Dendritic cell treated with granulocyte-macrophage colony-stimulating factor and Interleukin-4, amounts not matched to agents 40 ng/mL and 50 ng/mL, for 4 days (primary cell): ENCODE data around the gene ZBTB16.

Experiments used
- H3K27ac Mint-ChIP-seq: one replicate; pipeline ENCODE4 v1.8.0; 2022; ENCODE audit warnings: mild to moderate bottlenecking, mixed read lengths
- H3K27me3 Mint-ChIP-seq: one replicate; pipeline ENCODE4 v1.8.0; 2022; ENCODE audit warnings: mild to moderate bottlenecking, mixed read lengths
- H3K36me3 Mint-ChIP-seq: one replicate; pipeline ENCODE4 v1.8.0; 2022; ENCODE audit warnings: low read depth, mixed read lengths
- H3K4me1 Mint-ChIP-seq: one replicate; pipeline ENCODE4 v1.8.0; 2022; ENCODE audit warnings: low read depth, mixed read lengths
- H3K4me3 Mint-ChIP-seq: one replicate; pipeline ENCODE4 v1.8.0; 2022; ENCODE audit warnings: mild to moderate bottlenecking, moderate library complexity, mixed read lengths
- H3K9me3 Mint-ChIP-seq: one replicate; pipeline ENCODE4 v1.8.0; 2022; ENCODE audit warnings: mixed read lengths
- intact Hi-C: fragments of 100-400 bp; cut with micrococcal nuclease; formaldehyde crosslinking; loops from one replicate; pipeline ENCODE4 v1.15.0; 2022

Gene ZBTB16

GRCh38 chr11:114059278-114059983 lies at the start of gene ZBTB16:
Gene ZBTB16, plus strand, starts transcription at chr11:114059711. Its CDS starts 3,590 bp downstream, at chr11:114063301.
- Mint-ChIP-seq H3K27me3 (peaks cover 68% of the 10 kb centered on the region), H3K36me3 (peaks cover 9% of the 10 kb centered on the region)

DNA sequence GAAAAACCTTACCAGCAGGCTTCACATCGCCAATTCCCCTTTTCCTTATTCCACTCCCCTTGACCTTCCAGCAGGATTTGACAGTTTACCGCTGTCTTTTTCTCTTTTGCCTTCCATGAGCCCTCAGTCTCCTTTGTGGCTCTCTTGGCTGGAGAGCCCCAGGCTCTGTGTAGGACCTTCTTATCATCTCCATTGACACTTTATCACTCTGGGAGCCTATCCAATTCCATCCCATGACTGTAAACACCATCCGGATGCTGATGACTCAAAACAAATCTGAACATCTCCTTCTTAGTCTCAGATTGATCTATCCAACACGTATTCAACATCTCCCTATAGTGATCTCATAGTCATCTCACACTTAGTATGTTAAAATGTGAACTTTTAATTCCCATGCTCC lies 48.6 kb upstream of the ZBTB16 start:
- Mint-ChIP-seq H3K4me1 (peaks cover 6% of the 10 kb centered on the region), H3K27me3 (peaks cover 16% of the 10 kb centered on the region), H3K4me3 (no peak overlapping the region), H3K9me3 (no peaks in the 10 kb centered on the region), H3K36me3 (no peaks in the 10 kb centered on the region), H3K27ac (no peak overlapping the region)
- intact Hi-C loops = no loop called here

More at GRCh38 chr11:114059278-114059983, at the start of gene ZBTB16:
- Mint-ChIP-seq H3K4me3 (peak within 1 kb of the TSS; percentile 80), H3K27ac (no peak within 1 kb of the TSS), H3K4me1 (peaks cover 33% of the 10 kb centered on the region), H3K9me3 (no peaks in the 10 kb centered on the region)
- intact Hi-C loops = no loop called here

- Mint-ChIP-seq H3K36me3 (no peaks in the 10 kb centered on the region), H3K27ac (no peak overlapping the region), H3K4me3 (no peak overlapping the region), H3K27me3 (peaks cover 16% of the 10 kb centered on the region), H3K9me3 (no peaks in the 10 kb centered on the region), H3K4me1 (peaks cover 6% of the 10 kb centered on the region)
- intact Hi-C loops = no loop called here
Measured at GRCh38 chr11:114011443-114011842, 48.1 kb upstream of the ZBTB16 start.

DNA sequence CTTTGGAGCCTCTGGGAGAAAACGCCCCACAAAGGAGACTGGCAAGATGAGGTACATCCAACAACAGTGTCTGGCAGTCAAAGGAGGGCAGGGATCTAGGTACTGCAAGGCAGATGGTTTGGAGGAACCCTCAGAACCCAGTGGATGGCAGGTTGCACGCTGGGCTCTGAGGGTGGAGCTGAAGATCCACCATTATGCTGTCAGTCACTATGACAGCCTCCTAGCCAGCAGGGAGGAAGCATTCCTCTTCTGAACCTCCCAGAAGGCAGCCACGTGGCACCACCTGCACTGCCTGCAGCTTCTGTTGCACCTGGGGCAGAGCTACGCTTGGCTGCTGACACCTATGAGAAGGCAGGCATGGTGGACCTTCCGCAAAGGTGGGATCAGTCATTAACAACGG lies 44.4 kb upstream of the ZBTB16 start:
- Mint-ChIP-seq H3K4me3 (no peak overlapping the region), H3K27me3 (peaks cover 9% of the 10 kb centered on the region), H3K4me1 (no peaks in the 10 kb centered on the region), H3K36me3 (no peaks in the 10 kb centered on the region), H3K9me3 (no peaks in the 10 kb centered on the region), H3K27ac (no peak overlapping the region)
- intact Hi-C loops = no loop called here

DNA sequence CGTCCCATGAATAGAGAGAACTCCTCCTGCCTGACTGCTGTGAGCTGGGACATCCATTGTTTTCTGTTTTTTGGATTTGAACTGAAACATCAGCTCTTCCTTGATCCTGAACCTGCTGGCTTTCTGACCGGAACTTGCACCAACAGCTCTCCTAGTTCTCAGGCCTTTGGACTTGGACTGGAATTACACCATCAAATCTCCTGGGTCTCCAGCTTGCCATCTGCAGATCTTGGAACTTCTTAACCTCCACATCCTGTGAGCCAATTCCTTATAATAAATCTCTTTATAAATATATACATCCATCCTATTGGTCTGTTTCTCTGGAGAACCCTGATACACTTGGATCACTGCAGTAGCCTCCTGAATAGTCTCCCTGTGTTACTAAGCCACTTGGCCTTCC lies 42.5 kb upstream of the ZBTB16 start:
- peaks cover 2% of the 10 kb centered on the region for H3K27me3 Mint-ChIP-seq
- no peaks in the 10 kb centered on the region for H3K4me1 Mint-ChIP-seq
- no peaks in the 10 kb centered on the region for H3K9me3 Mint-ChIP-seq
- no peak overlapping the region for H3K27ac Mint-ChIP-seq
- H3K4me3 Mint-ChIP-seq = no peak overlapping the region
- intact Hi-C loops = no loop called here
- H3K36me3 Mint-ChIP-seq = no peaks in the 10 kb centered on the region

DNA sequence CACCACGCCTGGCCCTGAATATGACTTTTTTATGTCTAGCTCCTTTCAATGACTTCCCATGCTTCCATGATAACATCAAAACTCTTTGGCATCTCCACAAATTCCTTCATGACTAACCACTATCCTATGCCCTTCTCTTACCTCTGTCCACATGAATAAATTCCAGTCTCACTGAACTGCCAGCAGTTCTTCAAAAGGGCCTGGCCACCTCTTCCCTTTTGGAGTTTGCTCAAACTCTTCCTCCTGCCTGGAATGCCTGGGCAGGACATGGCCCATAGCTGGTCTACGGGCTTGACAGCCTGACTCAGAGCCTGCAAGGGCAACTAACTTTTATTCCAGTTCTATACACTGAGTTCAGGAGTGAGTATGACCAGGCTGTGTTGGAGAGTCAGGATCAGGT lies 41.8 kb upstream of the ZBTB16 start:
- Mint-ChIP-seq H3K27ac (no peak overlapping the region), H3K36me3 (no peaks in the 10 kb centered on the region), H3K4me3 (no peak overlapping the region), H3K9me3 (no peaks in the 10 kb centered on the region), H3K27me3 (no peaks in the 10 kb centered on the region), H3K4me1 (no peaks in the 10 kb centered on the region)
- intact Hi-C loops = no loop called here

DNA sequence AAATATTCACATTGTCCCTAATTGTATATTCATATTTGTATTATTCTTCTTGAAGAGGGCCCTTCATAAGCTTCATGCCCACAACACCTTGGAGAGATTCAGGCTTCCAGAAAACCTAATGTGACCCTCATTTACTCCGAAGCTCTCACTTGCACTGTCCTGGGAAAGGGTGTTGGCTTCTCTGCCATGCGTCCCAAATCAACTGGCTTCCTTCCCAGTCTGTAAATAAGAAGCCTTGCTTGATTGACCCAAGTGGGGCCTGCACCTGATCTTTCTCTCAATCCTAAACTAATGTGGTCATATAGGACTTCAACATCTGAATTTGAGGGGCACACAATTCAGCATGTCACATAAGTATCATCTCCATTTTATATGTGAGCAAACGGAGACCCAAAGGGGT lies 40.5 kb upstream of the ZBTB16 start:
- Mint-ChIP-seq H3K27me3 (no peaks in the 10 kb centered on the region), H3K27ac (no peak overlapping the region), H3K4me1 (no peaks in the 10 kb centered on the region), H3K9me3 (no peaks in the 10 kb centered on the region), H3K36me3 (no peaks in the 10 kb centered on the region), H3K4me3 (no peak overlapping the region)
- intact Hi-C loops = no loop called here

GRCh38 chr11:114019574-114019973 lies 39.9 kb upstream of the ZBTB16 start:
- Mint-ChIP-seq H3K4me3 (no peak overlapping the region), H3K9me3 (no peaks in the 10 kb centered on the region), H3K27me3 (no peaks in the 10 kb centered on the region), H3K27ac (no peak overlapping the region), H3K4me1 (no peaks in the 10 kb centered on the region), H3K36me3 (no peaks in the 10 kb centered on the region)
- intact Hi-C loops = no loop called here

GRCh38 chr11:114025329-114025907 lies 34.1 kb upstream of the ZBTB16 start:
- Mint-ChIP-seq H3K27ac (no peak overlapping the region), H3K27me3 (peaks cover 3% of the 10 kb centered on the region), H3K36me3 (no peaks in the 10 kb centered on the region), H3K4me3 (no peak overlapping the region), H3K9me3 (no peaks in the 10 kb centered on the region), H3K4me1 (no peaks in the 10 kb centered on the region)
- intact Hi-C loops = no loop called here

- H3K9me3 Mint-ChIP-seq = no peaks in the 10 kb centered on the region
- no peak overlapping the region for H3K4me3 Mint-ChIP-seq
- H3K27ac Mint-ChIP-seq = no peak overlapping the region
- H3K27me3 Mint-ChIP-seq = peaks cover 3% of the 10 kb centered on the region
- intact Hi-C loops = no loop called here
- H3K36me3 Mint-ChIP-seq = no peaks in the 10 kb centered on the region
- no peaks in the 10 kb centered on the region for H3K4me1 Mint-ChIP-seq
Measured at GRCh38 chr11:114026355-114026754, 33.2 kb upstream of the ZBTB16 start.

DNA sequence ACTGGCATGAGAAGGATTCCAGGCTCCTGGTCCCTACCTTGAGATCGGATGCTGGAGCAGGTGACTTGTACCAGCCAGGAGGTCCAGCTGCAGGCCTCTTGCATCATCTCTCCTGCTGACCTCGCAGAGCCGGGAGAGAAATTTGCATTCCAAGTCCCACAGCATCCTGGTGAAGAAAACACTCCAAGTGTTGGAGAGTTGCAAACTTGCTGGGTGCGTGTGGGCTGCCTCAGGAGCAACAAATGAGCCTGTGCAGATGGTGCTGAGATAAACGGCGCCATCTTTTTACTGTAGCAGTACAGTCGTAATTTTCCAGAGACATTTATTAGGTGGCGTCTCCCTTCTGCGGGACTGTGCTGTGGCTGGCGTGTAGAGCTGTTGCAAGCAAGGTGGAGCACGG lies 32.1 kb upstream of the ZBTB16 start:
- H3K4me3 Mint-ChIP-seq = no peak overlapping the region
- intact Hi-C loops = no loop called here
- H3K27ac Mint-ChIP-seq = no peak overlapping the region
- H3K36me3 Mint-ChIP-seq = no peaks in the 10 kb centered on the region
- H3K27me3 Mint-ChIP-seq = peaks cover 3% of the 10 kb centered on the region
- peaks cover 9% of the 10 kb centered on the region for H3K4me1 Mint-ChIP-seq
- H3K9me3 Mint-ChIP-seq = no peaks in the 10 kb centered on the region

GRCh38 chr11:114027926-114028325 lies 31.6 kb upstream of the ZBTB16 start:
- H3K4me3 Mint-ChIP-seq = no peak overlapping the region
- intact Hi-C loops = no loop called here

GRCh38 chr11:114031246-114031966 lies 28.1 kb upstream of the ZBTB16 start:
- no peak overlapping the region for H3K4me3 Mint-ChIP-seq
- no peak overlapping the region for H3K27ac Mint-ChIP-seq

More at GRCh38 chr11:114027926-114028325, 31.6 kb upstream of the ZBTB16 start:
- Mint-ChIP-seq H3K27ac (no peak overlapping the region), H3K27me3 (peaks cover 3% of the 10 kb centered on the region), H3K36me3 (no peaks in the 10 kb centered on the region), H3K9me3 (no peaks in the 10 kb centered on the region), H3K4me1 (peaks cover 13% of the 10 kb centered on the region)

DNA sequence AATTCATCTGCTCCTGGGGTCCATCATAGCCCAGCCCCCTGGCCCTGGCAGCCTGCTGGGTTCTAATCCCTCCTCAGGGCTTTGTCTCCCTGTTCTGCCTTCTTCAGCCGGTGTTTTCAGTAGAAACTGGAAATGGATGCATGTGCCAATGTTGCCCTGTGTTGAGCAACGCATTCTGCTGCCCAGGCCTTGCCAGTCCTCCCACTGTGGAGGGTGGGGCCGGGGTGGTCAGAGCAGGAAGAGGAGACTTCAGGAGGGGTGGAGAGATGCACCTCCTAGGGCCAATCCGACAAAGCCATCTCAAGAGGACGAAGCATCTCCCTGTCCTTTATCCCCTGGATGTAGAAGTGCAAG lies 27.6 kb upstream of the ZBTB16 start:
- Mint-ChIP-seq H3K4me1 (peaks cover 23% of the 10 kb centered on the region), H3K36me3 (no peaks in the 10 kb centered on the region), H3K27ac (no peak overlapping the region), H3K4me3 (no peak overlapping the region), H3K27me3 (peaks cover 16% of the 10 kb centered on the region), H3K9me3 (no peaks in the 10 kb centered on the region)
- intact Hi-C loops = loop anchor here (2.0 kb wide), 1 partner anchor 235 kb away; no protein-coding TSS in a partner anchor

More at GRCh38 chr11:114031246-114031966, 28.1 kb upstream of the ZBTB16 start:
- Mint-ChIP-seq H3K4me1 (peaks cover 23% of the 10 kb centered on the region), H3K9me3 (no peaks in the 10 kb centered on the region), H3K36me3 (no peaks in the 10 kb centered on the region), H3K27me3 (peaks cover 11% of the 10 kb centered on the region)
- intact Hi-C loops = no loop called here
